Right renal cortex interstitium (tissue), 3 donors: ENCODE measurements around the gene SPDYC. TPM values are rescaled to one million over a fixed set of nuclear protein-coding genes. Genes with fewer than 3 reads are reported as not detected.
"Not testable (repeated sequence)": the region's sequence is repeated elsewhere in the genome, so short reads cannot be mapped to it uniquely, and the experiment has no call there.

Experiments used
- DNase-seq, 3 donors: peaks; one replicate each; pipeline ENCODE4 v3.0.0-alpha.2; 2013; ENCODE audit warnings: low read depth in 3 of 3, low spot score in 2 of 3
- polyA plus RNA-seq, 3 donors: library from polyadenylated mRNA; unstranded; fragments of 120-200 nt; gene quantifications; one replicate each; pipeline ENCODE4 v1.2.1, GENCODE V29; 2013; ENCODE audit not compliant: insufficient read length in 3 of 3

Gene SPDYC
- polyA plus RNA-seq, 3 donors, result not detected

- no peak for DNase-seq
These were observed 36.3 kb upstream of the SPDYC start for GRCh38 chr11:65133724-65134123.

GRCh38 chr11:65134240-65134951 lies 35.6 kb upstream of the SPDYC start, which contains the start of gene SYVN1:
TSS of gene SYVN1 (minus strand) at chr11:65134519. CDS start at chr11:65133601, 918 bp downstream.
- DNase-seq, result peak in 2 of 3 donors; percentile 81 to 89

- peak; percentile 91 to 95 (median 92) for DNase-seq
These were observed 34.9 kb upstream of the SPDYC start for GRCh38 chr11:65134952-65135632.

GRCh38 chr11:65135633-65136145 lies 34.3 kb upstream of the SPDYC start:
- DNase-seq, result no peak

GRCh38 chr11:65136515-65137096 lies 33.4 kb upstream of the SPDYC start:
- DNase-seq, result no peak

- DNase-seq, result no peak
These were observed 28.0 kb upstream of the SPDYC start for GRCh38 chr11:65141896-65142494.

GRCh38 chr11:65147352-65148075 lies 22.5 kb upstream of the SPDYC start:
- DNase-seq, result no peak

GRCh38 chr11:65148657-65149056 lies 21.4 kb upstream of the SPDYC start:
- no peak for DNase-seq

GRCh38 chr11:65150131-65150508 lies 19.9 kb upstream of the SPDYC start:
- not testable (repeated sequence) for DNase-seq

- DNase-seq, result no peak
These were observed 19.3 kb upstream of the SPDYC start for GRCh38 chr11:65150509-65151299.

GRCh38 chr11:65151331-65151899 lies 18.6 kb upstream of the SPDYC start:
- DNase-seq, result no peak

GRCh38 chr11:65152122-65152521 lies 17.9 kb upstream of the SPDYC start:
- no peak for DNase-seq

GRCh38 chr11:65156256-65156655 lies 13.8 kb upstream of the SPDYC start:
- no peak for DNase-seq

- DNase-seq, result no peak
These were observed 13.1 kb upstream of the SPDYC start for GRCh38 chr11:65156926-65157325.

GRCh38 chr11:65157336-65157735 lies 12.7 kb upstream of the SPDYC start:
- DNase-seq, result no peak

- DNase-seq, result no peak
These were observed 11.0 kb upstream of the SPDYC start for GRCh38 chr11:65159012-65159411.

GRCh38 chr11:65160643-65161042 lies 9.4 kb upstream of the SPDYC start:
- DNase-seq, result no peak

GRCh38 chr11:65163684-65164083 lies 6.3 kb upstream of the SPDYC start:
- DNase-seq, result no peak
